GM11168 (cell line): Measurements from ENCODE around the gene TLR6.

Experiments
- in situ Hi-C: fragments of 300-500 bp; cut with MboI; formaldehyde crosslinking; loops from one replicate; pipeline ENCODE4 v1.12.0; 2022; ENCODE audit warnings: low sequenced_read_pairs; ENCODE audit not compliant: unreplicated experiment

The TLR6 gene

DNA sequence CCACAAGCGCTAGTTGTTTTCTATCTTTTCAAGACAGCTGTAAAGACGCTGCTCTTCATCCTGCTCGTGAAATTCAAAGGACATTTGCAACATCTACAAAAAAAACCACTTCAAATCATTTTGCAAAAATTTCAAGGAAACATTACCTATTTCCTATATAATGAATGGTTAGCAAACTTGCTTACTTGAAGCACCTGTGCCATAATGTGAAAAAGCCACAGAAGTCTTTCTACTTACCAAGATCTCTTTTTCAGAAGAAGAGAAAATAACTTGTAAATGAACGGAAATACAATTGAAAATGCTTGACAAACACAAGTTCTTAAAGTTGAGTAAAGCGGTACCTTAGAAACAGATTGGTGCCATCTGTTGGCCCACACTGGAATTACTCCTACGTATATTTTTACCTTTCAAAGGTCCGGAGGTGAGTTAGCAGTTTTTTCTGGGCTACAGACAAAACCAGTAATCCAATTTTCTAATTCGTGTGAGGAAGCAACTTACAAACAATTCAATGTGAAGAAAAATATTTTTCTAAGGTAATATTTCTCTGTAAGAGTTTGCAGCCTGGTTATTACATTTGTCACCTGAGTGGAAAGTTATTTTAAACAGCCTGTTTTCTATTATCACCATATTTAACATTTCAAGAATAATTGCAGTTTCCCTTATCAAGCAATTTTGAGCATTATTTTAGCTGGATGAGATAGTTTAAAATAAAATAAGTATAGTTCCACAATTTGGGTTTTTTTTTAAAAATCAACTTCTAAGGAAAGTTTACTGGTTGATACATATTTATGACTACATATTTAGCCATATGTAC, at the start of gene TLR6:
TLR6 (minus strand) TSS at position 294 of the 814 bp plus-strand sequence. CDS start 27,344 bp downstream, outside the sequence.
- in situ Hi-C loops: loop anchor here (5.0 to 10.0 kb wide), 2 partner anchors 52 to 99 kb away; partner anchors contain the start of gene TLR1

DNA sequence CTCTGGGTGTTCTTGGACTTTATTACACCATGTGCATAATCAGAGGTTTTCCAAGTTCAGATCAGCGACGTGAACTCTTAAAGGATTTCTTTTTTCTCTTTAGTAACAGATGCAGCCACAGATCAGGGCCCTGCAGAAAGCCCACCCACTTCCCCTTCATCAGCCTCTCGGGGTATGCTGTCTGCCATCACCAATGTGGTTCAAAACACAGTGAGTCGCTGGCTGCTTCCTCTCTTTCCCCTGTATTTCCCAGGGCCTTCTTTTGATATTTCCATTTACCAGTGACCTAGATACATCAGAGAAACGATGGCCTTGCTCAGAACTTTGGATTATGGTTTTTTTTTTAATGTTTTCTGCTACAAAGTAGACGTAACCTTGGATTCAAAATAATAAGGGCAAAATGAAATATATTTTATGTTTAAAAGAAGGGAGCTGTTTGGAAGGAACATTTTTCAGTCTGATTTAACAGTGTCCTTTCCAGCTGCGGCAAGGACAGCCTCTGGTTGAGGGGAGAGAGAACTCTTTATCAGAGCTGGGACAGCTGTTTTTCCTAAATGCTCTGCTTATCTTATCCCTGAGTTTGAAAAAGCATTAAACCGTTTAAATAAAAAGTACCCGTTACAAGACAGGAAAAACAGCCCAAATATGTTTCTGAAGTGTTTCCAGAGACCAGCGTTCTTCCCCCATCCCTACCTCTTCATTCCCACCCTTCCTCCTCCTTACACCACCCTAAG, 49.2 kb upstream of the TLR6 start:
- in situ Hi-C loops: no loop called here

DNA sequence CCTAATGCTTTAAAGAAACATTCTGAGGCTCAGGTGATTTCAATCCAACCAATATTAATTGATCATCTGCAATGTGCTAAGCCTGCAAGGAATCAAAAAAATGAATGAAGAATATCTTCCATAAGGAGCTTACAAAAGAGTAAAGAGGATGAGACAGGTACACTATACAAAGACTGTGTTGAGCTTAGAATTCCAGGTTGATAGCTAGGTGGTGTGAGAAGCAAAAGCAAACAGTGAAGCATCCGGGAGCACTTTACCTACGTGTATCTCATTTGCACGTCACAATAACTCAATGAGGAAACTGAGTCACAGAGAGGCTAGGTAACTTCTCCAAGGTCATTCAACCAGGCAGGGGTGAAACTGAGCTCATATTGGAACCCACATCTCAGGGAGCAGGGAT, 48.1 kb upstream of the TLR6 start:
- in situ Hi-C loops: loop anchor here (5.0 kb wide), 1 partner anchor 233 kb away; no protein-coding TSS in a partner anchor

DNA sequence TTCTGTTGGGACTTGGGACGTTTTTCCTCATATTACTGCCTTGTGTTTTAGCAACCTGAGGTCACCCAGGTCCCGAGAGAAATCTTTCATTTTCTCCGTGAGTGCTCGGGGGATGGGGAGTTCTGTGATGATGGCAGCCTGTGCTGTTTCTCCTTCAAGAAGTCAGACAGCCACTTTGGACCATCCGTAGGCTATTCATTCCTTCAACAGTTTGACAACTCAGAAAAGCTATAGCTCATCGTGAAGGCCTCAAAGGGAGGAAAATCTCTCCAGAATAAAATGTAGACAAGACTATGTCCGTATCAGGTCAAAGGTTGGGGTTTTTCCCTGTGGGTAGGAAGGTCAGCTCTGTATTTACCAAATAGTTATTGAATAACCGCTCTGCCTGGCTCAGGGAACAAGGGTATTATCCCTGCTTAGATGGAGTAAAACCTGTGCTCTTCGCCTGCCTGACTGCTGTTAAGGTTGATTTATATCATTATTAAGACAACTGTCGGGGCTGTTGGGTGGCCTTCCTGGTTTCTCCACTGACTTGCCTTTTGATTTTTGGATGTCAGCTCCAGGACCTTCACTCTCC, 47.6 kb upstream of the TLR6 start:
- in situ Hi-C loops: loop anchor here (5.0 kb wide), 1 partner anchor 233 kb away; no protein-coding TSS in a partner anchor

- in situ Hi-C loops: loop anchor here (5.0 kb wide), 1 partner anchor 235 kb away; no protein-coding TSS in a partner anchor
Observed at GRCh38 chr4:38902695-38903094, 46.1 kb upstream of the TLR6 start.

- in situ Hi-C loops: loop anchor here (5.0 kb wide), 1 partner anchor 235 kb away; no protein-coding TSS in a partner anchor
Observed at GRCh38 chr4:38902221-38902620, 45.6 kb upstream of the TLR6 start.

DNA sequence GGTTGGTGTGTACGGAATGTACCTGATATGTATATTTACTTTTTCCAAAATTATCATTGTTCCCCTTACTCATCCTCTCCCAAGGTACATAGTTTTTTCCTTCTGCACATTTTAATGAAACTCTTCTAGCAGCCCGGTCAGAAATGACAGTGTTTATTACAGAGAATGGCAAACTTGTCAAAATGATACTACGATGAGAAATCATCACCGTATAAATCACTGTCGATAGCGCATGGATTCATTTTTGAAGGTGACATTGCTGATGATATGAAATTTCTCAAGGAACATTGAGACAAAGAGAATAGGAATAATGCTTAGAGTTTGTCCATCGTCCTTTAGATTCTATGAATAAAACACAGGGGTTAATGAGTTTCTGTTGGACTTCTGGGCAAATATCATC, 41.6 kb upstream of the TLR6 start:
- in situ Hi-C loops: no loop called here

DNA sequence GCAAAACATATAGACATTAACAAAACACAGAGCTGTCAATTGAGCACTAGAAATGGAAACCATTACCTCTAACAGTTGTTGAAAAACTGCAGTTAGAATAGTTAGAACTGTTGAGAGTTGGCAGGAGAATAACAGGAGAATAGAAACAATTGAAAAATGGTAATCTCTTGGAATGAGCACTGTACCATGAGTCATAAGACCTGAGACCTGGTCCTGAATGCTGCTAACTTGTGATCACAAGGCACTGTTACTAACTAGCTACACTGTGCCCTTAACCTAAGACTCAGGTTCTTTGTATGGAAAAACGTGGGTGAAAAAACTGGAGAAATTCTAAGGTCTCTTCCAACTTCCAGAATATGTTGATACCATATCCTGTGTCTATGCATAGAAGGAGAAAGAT, 40.3 kb upstream of the TLR6 start:
- in situ Hi-C loops: no loop called here

GRCh38 chr4:38894322-38894982, 37.8 kb upstream of the TLR6 start:
- in situ Hi-C loops: no loop called here

DNA sequence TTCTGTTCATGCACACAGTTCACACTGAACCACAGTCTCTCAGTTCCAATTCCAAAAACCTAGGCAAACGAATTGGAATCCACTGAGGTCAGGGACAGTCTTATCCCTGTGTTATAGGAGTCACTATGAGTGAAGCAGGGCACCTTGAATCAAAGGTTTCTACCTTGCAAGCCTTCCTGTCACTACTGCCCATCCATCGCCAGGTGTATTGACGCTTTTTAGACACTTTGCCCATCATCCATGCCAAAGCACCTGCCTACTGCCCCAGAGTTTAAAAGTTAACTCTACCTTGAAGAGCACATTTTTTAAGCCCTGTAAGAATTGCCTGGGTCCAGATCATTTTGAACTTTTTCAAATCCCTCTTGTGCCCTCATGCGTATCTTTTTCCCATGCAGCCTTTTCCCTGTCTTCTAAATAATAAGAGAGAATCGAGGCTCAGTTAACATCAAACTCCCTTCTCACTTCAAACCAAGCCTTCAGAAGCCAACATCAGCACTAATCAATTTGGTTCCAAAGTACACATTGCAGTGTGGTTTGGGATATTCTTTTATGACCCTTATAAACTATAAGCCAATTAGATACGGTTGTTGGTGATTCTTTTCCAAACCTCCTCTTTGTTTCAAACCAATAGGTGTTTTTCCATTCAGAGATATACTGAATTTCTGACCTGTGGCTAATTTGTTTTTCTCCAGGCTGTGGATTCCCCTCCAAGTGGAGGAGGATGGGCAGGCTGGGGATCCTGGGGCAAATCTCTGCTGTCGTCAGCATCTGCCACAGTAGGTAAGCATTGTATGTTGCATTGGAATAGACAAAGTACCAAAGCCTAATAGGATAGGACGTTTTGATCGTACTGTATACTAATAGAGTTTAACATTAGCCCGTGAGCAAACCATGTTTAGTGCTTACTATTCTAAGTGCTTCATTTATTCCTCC, 34.7 kb upstream of the TLR6 start:
- in situ Hi-C loops: no loop called here

- in situ Hi-C loops: no loop called here
Observed at GRCh38 chr4:38889143-38889542, 32.5 kb upstream of the TLR6 start.

DNA sequence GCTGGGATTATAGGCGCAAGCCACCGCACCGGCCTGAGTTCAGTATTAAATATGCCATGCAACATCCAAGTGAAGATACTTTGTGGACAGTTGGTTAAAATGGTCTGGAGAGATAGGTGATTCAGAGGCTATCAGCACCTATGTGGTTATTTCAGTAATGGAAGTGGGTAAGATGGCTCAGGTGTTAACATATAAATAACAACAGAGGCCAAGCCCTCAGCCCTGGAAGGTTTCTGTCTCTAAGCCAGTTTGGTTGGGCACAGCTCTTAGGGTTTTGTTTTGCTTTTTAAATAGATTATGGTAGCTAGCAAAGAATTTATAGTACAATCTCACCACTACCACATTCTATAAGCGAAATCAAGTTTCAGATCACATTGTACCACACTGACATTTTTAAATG, 27.6 kb upstream of the TLR6 start:
- in situ Hi-C loops: no loop called here

GRCh38 chr4:38876636-38877035, 20.0 kb upstream of the TLR6 start:
- in situ Hi-C loops: no loop called here

DNA sequence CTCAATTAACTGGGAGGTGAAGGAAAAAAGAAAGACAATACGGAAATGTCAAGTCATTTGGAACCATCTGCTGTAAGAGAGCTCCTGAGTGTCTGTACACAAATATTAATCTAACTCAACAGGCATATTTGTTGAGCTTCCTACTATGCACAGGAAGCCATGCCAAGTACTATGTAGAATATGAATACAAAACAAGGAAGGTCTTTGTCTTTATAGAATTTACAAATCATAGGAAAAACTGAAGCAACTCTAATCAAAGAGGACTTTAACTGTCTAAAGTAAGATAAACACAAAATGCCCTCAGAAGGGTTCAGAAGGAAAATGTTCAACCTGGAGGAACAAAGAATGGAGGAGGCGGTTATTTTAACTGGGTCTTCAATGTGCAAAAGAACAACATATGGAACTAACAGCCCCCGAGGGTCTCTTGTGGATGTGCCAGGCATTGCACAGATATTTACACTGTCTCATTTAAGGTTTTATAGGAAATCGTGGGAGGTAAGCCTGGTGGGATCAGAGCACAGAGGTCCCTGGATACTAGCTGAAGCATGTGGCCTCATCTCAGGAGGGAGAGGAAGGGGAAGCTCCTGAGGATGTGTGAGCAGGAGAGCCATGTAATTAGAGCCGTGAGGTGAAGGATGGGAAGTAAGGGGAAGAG, 16.8 kb upstream of the TLR6 start:
- in situ Hi-C loops: no loop called here

DNA sequence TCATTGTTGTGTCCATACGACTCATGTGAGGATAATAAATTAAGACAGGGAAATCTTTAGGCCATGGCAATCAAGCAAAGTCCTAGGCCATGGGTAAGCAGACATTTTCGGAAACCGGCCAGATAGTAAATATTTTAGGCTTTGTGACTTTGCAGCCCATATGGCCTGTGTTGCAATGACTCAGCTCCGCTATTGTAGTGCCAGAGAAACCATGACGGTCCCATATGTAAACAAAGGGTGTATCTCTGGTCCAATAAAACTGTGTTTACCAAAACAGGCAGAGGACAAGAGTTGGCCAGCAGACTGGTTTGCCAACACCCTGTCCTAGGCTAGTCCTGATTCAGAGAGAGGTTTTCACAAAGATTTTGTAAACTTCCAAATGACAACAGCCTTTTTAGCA, 16.0 kb upstream of the TLR6 start:
- in situ Hi-C loops: no loop called here

DNA sequence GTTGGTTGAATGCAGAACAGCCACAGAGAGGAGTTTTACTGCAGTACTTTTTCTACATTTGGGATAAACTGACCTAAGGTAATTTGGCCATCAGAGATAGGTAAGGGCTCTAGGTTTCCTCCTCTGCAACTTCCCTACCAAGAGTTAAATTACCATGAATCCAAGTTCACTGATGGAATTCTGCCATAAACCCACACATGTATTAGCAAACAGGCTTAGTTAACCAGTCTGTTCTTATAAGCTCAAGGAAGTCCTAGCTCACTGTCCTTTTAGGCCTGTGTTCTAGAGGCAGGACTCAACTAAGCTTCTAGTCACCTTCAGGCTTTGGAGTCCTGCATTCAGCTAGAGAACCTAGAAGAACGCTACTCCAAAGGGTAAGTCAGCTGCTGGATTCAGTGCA, 15.0 kb upstream of the TLR6 start:
- in situ Hi-C loops: no loop called here

- in situ Hi-C loops: no loop called here
Observed at GRCh38 chr4:38870098-38870808, 13.6 kb upstream of the TLR6 start.

DNA sequence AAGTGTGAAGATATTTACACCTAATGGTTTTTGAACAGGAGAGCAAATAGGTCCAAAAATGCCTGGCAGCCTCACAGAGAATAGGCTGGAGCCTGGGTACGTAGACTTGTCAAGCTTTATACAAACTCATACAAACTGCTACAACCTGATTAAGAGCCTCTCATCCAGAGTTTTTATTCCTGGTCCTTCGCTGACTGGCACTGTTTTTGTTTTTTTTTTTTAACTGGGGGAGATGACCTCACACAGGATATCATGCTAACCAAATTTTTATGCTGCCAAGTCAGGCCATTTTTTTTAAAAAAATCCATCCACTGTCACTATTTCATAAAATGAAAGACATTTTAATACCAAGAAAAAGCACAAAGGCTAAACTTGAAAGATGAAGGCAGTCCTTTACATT, 12.9 kb upstream of the TLR6 start:
- in situ Hi-C loops: no loop called here
